Activated naive CD8-positive, alpha-beta T cell treated with anti-CD3 and anti-CD28 coated beads for 36 hours (primary cell): ENCODE measurements around the gene EVPL. TPM values are rescaled to one million over a fixed set of nuclear protein-coding genes. Genes with fewer than 3 reads are reported as not detected.
A peak's percentile ranks its signal among the peaks of the same experiment; 100 is the strongest.

Source experiments
- DNase-seq: peaks from one replicate; pipeline ENCODE4 v3.0.0; 2021
- H3K27ac Mint-ChIP-seq: one replicate; pipeline ENCODE4 v1.8.0; 2022; ENCODE audit warnings: mild to moderate bottlenecking, moderate library complexity, mixed read lengths
- H3K27me3 Mint-ChIP-seq: one replicate; pipeline ENCODE4 v1.8.0; 2022; ENCODE audit warnings: mild to moderate bottlenecking, mixed read lengths
- H3K36me3 Mint-ChIP-seq: one replicate; pipeline ENCODE4 v1.8.0; 2021; ENCODE audit warnings: mild to moderate bottlenecking, mixed read lengths
- H3K4me1 Mint-ChIP-seq: one replicate; pipeline ENCODE4 v1.8.0; 2021; ENCODE audit warnings: mixed read lengths
- H3K4me3 Mint-ChIP-seq: one replicate; pipeline ENCODE4 v1.8.0; 2022; ENCODE audit warnings: mild to moderate bottlenecking, moderate library complexity, mixed read lengths
- H3K9me3 Mint-ChIP-seq: one replicate; pipeline ENCODE4 v1.8.0; 2022; ENCODE audit warnings: mixed read lengths
- total RNA-seq, 2 experiments: library from RNA; stranded (reverse); gene quantifications; one replicate each; pipeline ENCODE4 v1.2.3, GENCODE V29; 2021

Gene EVPL
- total RNA-seq, 2 experiments from 2014 or later = 2.0 to 2.5 TPM

DNA sequence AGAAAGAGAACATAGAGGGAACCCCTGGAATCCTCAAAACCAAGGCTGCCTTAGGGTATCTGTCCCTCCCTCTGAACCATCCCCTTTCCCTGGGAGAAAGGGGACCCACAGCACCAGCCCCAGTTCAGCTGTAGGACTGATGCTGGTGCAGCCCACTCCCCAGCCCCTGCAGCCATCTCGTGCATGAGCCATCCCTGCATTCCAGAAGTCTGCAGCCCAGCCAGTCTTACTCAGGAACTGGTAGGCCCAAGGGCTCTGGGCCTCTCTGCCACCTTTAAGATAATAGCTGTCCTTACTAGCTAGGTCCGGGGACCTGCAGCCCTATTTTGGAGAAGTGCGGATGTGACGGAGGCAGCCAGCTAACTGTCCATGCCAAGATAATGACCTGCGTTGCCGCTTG, 6.0 kb upstream of the EVPL start:
- H3K36me3 Mint-ChIP-seq = peaks cover 3% of the 10 kb centered on the region
- H3K4me3 Mint-ChIP-seq = no peak overlapping the region
- H3K27ac Mint-ChIP-seq = no peak overlapping the region
- no peak for DNase-seq
- peaks cover 29% of the 10 kb centered on the region for H3K4me1 Mint-ChIP-seq
- H3K27me3 Mint-ChIP-seq = no peaks in the 10 kb centered on the region
- no peaks in the 10 kb centered on the region for H3K9me3 Mint-ChIP-seq

DNA sequence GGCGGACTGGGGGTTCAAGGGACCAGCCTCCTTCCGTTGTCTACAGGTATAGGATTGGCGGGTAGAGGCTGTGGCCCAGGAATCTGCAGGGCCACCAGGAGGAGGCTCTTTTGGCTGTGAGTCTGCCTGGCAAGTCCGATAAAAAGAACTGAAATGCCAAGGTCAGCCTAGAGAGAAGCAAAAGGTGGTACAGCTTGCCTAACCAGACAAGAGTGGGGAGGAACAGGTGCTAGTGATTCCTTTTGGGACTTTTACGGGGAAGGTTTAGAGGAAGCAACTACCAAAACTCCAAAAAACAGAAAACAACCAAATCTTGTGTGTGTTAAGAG, 5.6 kb upstream of the EVPL start:
- H3K4me1 Mint-ChIP-seq = peaks cover 29% of the 10 kb centered on the region
- no peak for DNase-seq
- no peaks in the 10 kb centered on the region for H3K27me3 Mint-ChIP-seq
- H3K27ac Mint-ChIP-seq = no peak overlapping the region
- peaks cover 3% of the 10 kb centered on the region for H3K36me3 Mint-ChIP-seq
- no peaks in the 10 kb centered on the region for H3K9me3 Mint-ChIP-seq
- no peak overlapping the region for H3K4me3 Mint-ChIP-seq

DNA sequence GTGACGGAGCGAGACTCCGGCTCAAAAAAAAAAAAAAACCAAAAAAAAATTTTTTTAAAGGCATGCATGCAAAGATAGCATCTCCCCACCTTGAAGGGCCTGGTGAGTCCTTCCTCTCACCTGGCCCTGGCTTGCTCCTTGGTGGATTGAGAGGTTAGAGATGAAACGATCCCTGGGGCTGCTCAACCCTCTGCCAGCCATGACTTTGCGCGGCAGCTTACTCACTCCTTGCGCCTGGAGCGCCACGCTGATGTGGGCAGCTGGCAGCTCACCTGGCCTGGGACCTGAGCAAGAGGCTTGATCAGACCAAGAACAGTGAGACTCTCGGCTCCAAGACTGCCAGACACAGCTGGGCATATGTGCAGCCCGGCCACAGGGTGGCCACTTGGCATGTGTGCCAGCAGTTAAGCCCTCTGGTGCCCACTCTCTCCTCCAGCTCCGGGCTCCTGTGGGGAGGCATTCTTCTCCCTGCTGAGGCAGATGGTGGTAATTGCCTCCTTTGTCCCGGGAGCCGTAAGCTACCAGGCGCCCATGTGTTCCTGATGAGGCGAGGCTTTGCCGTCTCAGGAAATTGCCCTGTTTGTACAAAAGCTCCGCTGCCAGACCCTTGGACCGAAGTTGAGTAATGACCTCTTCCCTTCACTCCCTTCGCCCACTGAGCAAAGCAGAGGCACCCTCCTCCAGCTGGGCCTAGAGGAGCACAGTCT, 5.1 kb upstream of the EVPL start:
- H3K27ac Mint-ChIP-seq = no peak overlapping the region
- DNase-seq = no peak
- peaks cover 3% of the 10 kb centered on the region for H3K36me3 Mint-ChIP-seq

DNA sequence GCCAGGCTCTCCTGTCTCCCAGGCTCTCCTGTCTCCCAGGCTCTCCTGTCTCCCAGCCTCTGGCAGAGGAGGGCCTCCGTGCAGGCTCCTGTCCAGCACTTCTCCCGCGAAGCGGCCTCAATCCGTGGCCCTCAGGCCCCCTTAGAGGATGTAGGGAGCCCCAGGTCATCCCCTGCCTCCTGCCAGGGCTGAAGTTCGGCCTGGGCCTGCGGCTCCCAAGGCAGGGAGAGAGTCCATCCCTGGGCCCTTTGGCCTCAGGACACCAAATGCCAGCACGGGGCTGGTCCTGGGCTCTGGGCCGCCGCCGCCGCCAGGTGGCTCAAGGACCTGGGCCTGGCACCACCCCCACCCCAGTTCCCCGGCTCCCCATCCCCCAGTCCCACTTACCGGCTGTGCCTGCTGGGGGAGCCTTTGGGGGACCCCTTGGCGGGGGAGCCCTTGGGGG, 370 bp downstream of the EVPL start:
- H3K27ac Mint-ChIP-seq = no peak overlapping the region
- no peaks in the 10 kb centered on the region for H3K9me3 Mint-ChIP-seq
- H3K4me1 Mint-ChIP-seq = peaks cover 25% of the 10 kb centered on the region
- no peaks in the 10 kb centered on the region for H3K36me3 Mint-ChIP-seq
- no peak for DNase-seq
- H3K4me3 Mint-ChIP-seq = no peak overlapping the region
- H3K27me3 Mint-ChIP-seq = no peaks in the 10 kb centered on the region

More for the DNA sequence above, 5.1 kb upstream of the EVPL start:
- Mint-ChIP-seq H3K4me3 (no peak overlapping the region), H3K27me3 (no peaks in the 10 kb centered on the region), H3K9me3 (no peaks in the 10 kb centered on the region), H3K4me1 (peaks cover 27% of the 10 kb centered on the region)

DNA sequence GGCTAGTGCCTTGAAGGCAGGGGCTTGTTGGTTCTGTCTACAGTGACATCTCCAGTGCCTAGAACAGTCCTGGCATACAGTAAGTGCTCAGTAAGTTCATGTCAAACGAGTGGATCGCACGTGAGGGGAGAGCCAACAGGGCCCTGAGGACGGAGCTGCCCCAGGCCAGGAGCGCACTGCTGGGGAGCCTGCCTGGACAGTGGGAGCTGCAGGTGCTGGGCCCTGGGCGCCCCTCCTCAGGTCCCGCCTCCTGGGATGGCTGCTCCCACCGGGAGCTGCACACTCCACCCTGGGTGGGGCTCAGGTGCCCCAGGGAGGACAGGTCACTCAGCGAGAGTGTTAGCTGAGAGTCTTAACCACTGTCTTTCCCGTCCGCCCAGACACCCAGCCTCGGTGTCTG, 1.8 kb downstream of the EVPL start:
- no peak for DNase-seq
- no peaks in the 10 kb centered on the region for H3K9me3 Mint-ChIP-seq
- H3K4me3 Mint-ChIP-seq = no peak overlapping the region
- H3K36me3 Mint-ChIP-seq = no peaks in the 10 kb centered on the region
- no peaks in the 10 kb centered on the region for H3K27me3 Mint-ChIP-seq
- no peak overlapping the region for H3K27ac Mint-ChIP-seq
- H3K4me1 Mint-ChIP-seq = peaks cover 22% of the 10 kb centered on the region

DNA sequence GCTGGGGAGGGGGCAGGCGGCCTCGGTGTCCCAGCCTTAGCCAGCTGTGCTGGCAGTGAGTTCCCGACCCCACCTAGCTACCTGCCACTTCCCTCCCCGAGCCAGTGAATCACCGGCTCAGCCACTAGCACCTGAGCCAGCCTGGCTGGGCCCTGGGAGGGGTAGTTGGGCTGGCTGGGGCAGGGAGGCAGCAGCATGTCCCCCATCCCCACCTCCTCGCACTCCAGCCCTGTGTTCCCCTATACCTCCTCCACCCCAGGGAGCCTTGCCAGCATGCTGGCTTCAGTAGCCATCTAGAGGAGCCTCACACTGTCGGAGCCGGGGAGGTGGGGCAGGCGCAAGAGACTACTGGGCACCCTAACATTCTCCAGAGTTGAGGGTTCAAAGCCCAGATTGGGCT, 2.8 kb downstream of the EVPL start:
- Mint-ChIP-seq H3K27ac (no peak overlapping the region), H3K36me3 (no peaks in the 10 kb centered on the region), H3K4me3 (no peak overlapping the region), H3K27me3 (no peaks in the 10 kb centered on the region), H3K4me1 (peaks cover 15% of the 10 kb centered on the region), H3K9me3 (no peaks in the 10 kb centered on the region)
- no peak for DNase-seq

DNA sequence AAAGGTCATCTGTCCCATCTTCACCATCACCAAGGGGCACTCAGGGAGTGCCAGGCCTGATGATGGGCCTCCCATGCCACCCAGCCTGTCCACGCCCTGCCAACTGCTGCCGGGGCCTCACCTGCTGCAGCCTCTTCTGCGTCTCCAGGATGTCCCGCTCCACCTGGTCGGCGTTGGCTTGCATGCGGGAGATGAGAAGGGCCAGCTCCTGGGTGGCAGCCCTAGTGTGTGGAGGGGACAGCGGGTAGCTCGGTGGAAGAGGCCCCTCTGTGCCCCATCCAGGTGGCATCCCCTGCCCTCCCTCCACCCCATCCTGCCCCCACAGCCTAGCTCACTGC, 3.2 kb downstream of the EVPL start:
- H3K4me1 Mint-ChIP-seq = peaks cover 10% of the 10 kb centered on the region
- no peaks in the 10 kb centered on the region for H3K9me3 Mint-ChIP-seq
- no peak overlapping the region for H3K4me3 Mint-ChIP-seq

DNA sequence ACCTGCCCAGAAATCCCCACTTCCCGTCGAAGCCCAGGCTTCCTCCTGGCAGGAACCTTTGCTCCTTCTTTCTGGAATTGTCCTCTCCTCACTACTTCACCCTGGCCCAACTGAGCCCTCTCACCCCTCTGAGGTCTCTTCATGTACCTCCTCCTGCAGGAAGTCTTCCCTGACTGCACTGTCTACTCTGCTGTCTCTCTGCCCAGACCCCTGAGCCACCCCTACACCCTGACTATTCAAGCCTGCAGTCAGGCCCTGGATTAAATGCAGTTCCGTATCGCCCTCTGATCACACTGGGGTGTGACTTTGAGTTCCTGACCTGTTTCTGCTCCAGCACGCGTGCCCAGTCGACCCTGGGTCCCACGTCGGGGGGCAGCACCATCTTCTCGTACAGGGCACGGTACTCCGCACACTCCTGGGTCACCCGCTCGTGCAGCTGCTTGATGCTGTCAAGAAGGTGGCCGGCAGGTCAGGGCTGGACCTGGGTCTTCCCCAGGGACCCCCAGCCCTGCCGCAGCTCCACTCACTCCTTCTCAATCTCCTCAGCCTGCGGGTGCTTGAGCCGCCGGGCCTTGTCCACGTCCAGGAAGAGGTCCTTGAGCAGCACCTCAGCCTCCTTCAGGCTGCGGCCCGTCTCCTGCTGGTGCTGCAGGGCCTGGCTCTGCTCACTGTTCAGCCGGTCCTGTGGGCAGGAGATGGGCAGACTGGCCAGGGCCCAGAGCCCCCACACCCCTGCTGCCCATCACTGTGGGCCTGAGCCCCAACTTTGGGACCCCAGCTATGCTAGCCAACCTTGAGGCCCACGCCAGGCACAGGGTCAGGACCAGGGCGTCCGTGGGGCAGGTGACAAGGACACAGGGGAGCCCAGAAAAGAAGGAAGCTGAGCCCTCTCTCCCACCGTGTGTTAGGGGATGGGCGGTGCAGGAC, 3.9 kb downstream of the EVPL start:
- no peak for DNase-seq
- no peaks in the 10 kb centered on the region for H3K9me3 Mint-ChIP-seq
- H3K27ac Mint-ChIP-seq = no peak overlapping the region
- no peaks in the 10 kb centered on the region for H3K27me3 Mint-ChIP-seq
- H3K36me3 Mint-ChIP-seq = no peaks in the 10 kb centered on the region
- H3K4me1 Mint-ChIP-seq = peaks cover 7% of the 10 kb centered on the region
- no peak overlapping the region for H3K4me3 Mint-ChIP-seq

More for the DNA sequence above, 3.2 kb downstream of the EVPL start:
- H3K27ac Mint-ChIP-seq = no peak overlapping the region
- no peak for DNase-seq
- no peaks in the 10 kb centered on the region for H3K36me3 Mint-ChIP-seq
- no peaks in the 10 kb centered on the region for H3K27me3 Mint-ChIP-seq

DNA sequence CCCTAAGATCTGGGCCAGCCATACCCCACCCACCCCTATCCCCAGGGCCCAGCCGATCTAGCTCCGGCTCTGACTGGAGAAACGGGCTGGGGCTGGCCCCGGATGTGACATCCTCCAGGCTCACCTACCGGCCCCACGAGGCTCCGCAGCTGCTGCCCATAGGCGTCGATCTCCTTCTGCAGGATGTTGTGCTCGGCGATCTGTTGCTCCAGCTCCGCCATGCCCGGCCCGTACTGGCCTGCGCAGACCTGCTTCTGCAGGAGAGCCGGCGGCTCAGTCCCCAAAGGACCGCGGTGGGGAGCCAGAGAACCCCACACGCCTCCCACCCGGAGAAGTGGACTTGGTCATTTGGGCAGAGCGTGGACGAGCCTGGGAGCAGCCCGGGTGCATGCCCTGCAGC, 4.8 kb downstream of the EVPL start:
- no peaks in the 10 kb centered on the region for H3K36me3 Mint-ChIP-seq
- H3K4me1 Mint-ChIP-seq = peaks cover 6% of the 10 kb centered on the region
- DNase-seq = no peak
- H3K4me3 Mint-ChIP-seq = no peak overlapping the region
- no peaks in the 10 kb centered on the region for H3K9me3 Mint-ChIP-seq
- H3K27ac Mint-ChIP-seq = no peak overlapping the region
- no peaks in the 10 kb centered on the region for H3K27me3 Mint-ChIP-seq

DNA sequence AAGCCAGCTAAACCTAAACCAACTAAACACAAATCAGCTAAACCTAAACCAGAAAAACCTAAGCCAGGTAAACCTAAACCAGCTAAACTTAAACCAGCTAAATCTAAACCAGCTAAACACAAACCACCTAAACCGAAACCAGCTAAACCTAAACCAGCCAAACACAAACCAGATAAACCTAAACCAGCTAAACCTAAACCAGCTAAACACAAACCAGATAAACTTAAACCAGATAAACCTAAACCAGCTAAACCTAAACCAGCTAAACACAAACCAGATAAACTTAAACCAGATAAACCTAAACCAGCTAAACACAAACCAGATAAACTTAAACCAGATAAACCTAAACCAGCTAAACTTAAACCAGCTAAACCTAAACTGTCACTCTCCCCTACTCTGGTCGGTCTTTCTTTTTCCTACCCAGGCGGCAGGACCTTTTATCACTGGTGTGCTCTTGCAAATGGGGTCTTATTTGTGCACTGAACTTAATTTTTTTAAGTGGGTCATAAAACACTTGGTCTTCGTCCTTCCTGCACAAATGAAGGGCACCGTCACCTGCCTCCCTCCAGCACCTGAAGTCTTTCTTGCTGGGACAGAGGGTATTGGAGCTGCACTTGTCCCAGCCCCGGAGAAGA, 7.2 kb downstream of the EVPL start:
- no peak for DNase-seq
- Mint-ChIP-seq H3K4me3 (no peak overlapping the region), H3K36me3 (no peaks in the 10 kb centered on the region), H3K9me3 (no peaks in the 10 kb centered on the region), H3K4me1 (peaks cover 3% of the 10 kb centered on the region), H3K27ac (no peak overlapping the region), H3K27me3 (no peaks in the 10 kb centered on the region)

DNA sequence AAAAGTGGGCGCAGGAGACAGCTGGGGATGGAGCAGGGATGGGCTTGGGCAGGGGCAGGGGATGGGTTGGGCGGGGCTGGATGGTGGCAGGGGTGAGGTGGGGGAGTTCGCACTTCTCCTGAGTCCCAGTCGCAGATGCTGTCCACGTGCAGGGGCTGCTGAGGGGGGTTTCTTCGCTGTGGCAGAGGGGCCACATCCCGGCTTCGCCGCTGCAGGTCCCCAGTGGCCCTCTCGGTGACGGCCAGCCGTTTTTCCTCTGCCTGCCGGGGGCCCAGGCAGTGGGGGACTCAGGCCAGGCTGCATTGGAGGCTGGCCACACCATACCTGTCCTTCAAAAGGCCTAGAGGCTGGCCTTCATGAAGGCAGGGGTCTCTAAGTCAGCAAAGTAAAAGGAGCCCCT, 8.3 kb downstream of the EVPL start:
- DNase-seq = no peak
- Mint-ChIP-seq H3K36me3 (no peaks in the 10 kb centered on the region), H3K4me1 (peaks cover 5% of the 10 kb centered on the region), H3K9me3 (no peaks in the 10 kb centered on the region), H3K27me3 (no peaks in the 10 kb centered on the region), H3K4me3 (no peak overlapping the region), H3K27ac (no peak overlapping the region)

DNA sequence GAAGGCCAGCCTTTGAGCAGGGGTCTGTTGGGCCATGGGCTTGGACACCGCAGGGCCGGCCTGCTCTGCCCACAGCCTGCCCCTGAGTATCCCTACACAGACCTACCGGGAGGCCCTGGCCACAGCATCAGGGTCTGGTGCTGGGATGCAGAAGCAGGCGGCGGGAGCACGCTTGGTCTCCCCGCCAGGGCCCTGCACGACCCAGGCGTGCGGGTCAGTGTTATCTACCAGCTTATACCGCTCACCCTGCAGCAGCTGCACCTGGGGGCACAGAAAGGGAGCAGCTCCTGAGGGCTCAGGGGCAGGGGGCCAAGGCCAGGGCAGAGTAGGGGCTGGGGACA, 8.8 kb downstream of the EVPL start:
- no peak overlapping the region for H3K4me3 Mint-ChIP-seq
- H3K27me3 Mint-ChIP-seq = no peaks in the 10 kb centered on the region
- H3K9me3 Mint-ChIP-seq = no peaks in the 10 kb centered on the region
- no peak overlapping the region for H3K27ac Mint-ChIP-seq
- H3K36me3 Mint-ChIP-seq = no peaks in the 10 kb centered on the region
- peaks cover 5% of the 10 kb centered on the region for H3K4me1 Mint-ChIP-seq
- no peak for DNase-seq

DNA sequence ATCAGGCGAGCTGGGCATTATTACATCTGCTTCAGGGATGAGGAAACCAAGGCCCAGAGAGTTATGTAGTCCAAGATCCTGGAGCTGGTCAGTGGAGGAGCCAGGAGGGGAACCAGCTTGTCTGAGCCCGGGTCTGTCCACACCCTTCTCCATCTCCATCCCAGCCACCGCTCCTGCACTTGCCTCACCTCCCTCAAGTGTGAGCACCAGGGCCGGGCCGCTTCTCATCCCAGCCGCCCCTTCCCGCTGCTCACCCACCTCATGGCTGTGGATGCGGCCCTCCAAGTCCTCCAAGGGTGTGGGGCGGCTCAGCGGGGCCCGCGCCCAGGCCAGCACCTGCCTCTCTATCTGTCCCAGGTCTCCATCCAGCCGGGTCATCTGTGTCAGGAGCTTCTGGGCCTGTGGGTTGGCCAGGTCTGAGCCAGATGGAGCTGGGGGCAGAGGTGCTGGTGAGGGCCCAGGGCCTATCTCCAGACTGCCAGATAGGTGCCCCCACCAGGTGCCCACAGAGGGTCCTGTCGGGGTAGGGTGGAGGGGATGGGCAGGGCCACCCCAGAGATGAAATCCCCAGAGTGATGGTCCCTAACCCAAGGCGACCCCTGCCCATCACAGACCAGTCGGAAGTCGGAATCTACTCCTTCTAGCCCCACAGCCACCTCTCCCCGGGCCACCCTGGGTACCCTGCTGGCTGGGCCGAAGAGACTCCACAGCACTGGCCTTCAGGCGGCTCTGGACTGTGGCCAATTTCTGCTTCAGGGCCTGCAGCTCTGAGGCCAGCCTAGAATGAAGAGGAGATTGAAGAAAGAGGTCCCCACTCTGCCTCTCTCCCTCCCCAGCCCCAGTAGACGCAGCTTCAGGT, 9.4 kb downstream of the EVPL start:
- Mint-ChIP-seq H3K9me3 (no peaks in the 10 kb centered on the region), H3K27ac (peak overlapping the region; percentile 20), H3K27me3 (no peaks in the 10 kb centered on the region), H3K4me3 (no peak overlapping the region), H3K36me3 (no peaks in the 10 kb centered on the region), H3K4me1 (peaks cover 5% of the 10 kb centered on the region)
- DNase-seq = no peak

DNA sequence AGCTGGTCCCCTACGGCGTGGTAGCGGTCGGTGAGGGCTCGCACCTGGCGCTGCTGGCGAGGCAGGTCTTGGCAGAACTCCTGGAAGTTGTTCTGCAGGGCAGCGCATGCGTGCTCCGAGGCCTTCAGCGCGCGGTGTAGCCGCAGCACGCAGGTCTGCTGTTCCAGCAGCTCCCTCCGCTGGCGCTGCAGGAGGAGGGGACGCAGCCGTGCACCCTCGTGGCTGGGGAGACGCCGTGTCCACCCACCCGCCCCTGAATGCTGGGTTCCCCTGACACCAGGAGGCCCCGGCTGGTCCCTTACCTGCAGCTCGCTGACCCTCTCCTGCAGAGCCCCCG, 12.2 kb downstream of the EVPL start:
- Mint-ChIP-seq H3K9me3 (no peaks in the 10 kb centered on the region), H3K4me3 (no peak overlapping the region), H3K36me3 (no peaks in the 10 kb centered on the region), H3K27ac (no peak overlapping the region), H3K27me3 (no peaks in the 10 kb centered on the region), H3K4me1 (peaks cover 5% of the 10 kb centered on the region)
- no peak for DNase-seq
